UCSD-AML1 (cell line): Measurements from ENCODE around the gene C1QTNF9.
"Not testable (repeated sequence)": the region's sequence is repeated elsewhere in the genome, so short reads cannot be mapped to it uniquely, and the experiment has no call there.

ENCODE experiments used
- DNase-seq: peaks from one replicate; lab custom pipeline; 2025; ENCODE audit not compliant: unreplicated experiment; lab: John Stamatoyannopoulos, UW

Gene C1QTNF9

GRCh38 chr13:24281188-24282008 lies 28.0 kb upstream of the C1QTNF9 start:
- no peak for DNase-seq

- DNase-seq = no peak
These were observed 27.1 kb upstream of the C1QTNF9 start for GRCh38 chr13:24282256-24282655.

GRCh38 chr13:24284889-24285565 lies 24.4 kb upstream of the C1QTNF9 start:
- DNase-seq = no peak

GRCh38 chr13:24286624-24287023 lies 22.8 kb upstream of the C1QTNF9 start:
- DNase-seq = no peak

- no peak for DNase-seq
These were observed 21.6 kb upstream of the C1QTNF9 start for GRCh38 chr13:24287748-24288287.

GRCh38 chr13:24288870-24289269 lies 20.5 kb upstream of the C1QTNF9 start:
- DNase-seq = no peak

GRCh38 chr13:24290280-24290932 lies 19.0 kb upstream of the C1QTNF9 start:
- DNase-seq = no peak

- DNase-seq = no peak
These were observed 16.9 kb upstream of the C1QTNF9 start for GRCh38 chr13:24292481-24292880.

- no peak for DNase-seq
These were observed 15.6 kb upstream of the C1QTNF9 start for GRCh38 chr13:24293746-24294145.

- DNase-seq = no peak
These were observed 9.8 kb upstream of the C1QTNF9 start for GRCh38 chr13:24299488-24300114.

- no peak for DNase-seq
These were observed 7.9 kb upstream of the C1QTNF9 start for GRCh38 chr13:24301434-24301833.

- no peak for DNase-seq
These were observed 7.5 kb upstream of the C1QTNF9 start for GRCh38 chr13:24301911-24302310.

GRCh38 chr13:24304620-24305019 lies 4.8 kb upstream of the C1QTNF9 start:
- DNase-seq = no peak

GRCh38 chr13:24306632-24307031 lies 2.7 kb upstream of the C1QTNF9 start:
- no peak for DNase-seq

GRCh38 chr13:24307211-24308067 lies 1.9 kb upstream of the C1QTNF9 start:
- DNase-seq = no peak

- DNase-seq = no peak
These were observed 1.3 kb upstream of the C1QTNF9 start for GRCh38 chr13:24308068-24308445.

GRCh38 chr13:24308488-24309020 lies 826 bp upstream of the C1QTNF9 start:
- DNase-seq = no peak

GRCh38 chr13:24313439-24313838 lies 4.1 kb downstream of the C1QTNF9 start:
- DNase-seq = no peak

- DNase-seq = not testable (repeated sequence)
These were observed 8.5 kb downstream of the C1QTNF9 start for GRCh38 chr13:24317835-24318234.

- DNase-seq = not testable (repeated sequence)
These were observed 9.5 kb downstream of the C1QTNF9 start for GRCh38 chr13:24318878-24319277.
